ENCODE results near the gene GAB2. TPM values are rescaled to one million over a fixed set of nuclear protein-coding genes. Genes with fewer than 3 reads are reported as not detected.
"Not testable (repeated sequence)": the region's sequence is repeated elsewhere in the genome, so short reads cannot be mapped to it uniquely, and the experiment has no call there.

GAB2 gene
- total RNA-seq, 2 experiments from 2014 or later = 23.8 to 29.9 TPM

GRCh38 chr11:78241475-78241874 lies 176.1 kb downstream of the GAB2 start:
- no peak overlapping the region for H3K4me3 Mint-ChIP-seq

GRCh38 chr11:78239781-78240180 lies 177.8 kb downstream of the GAB2 start:
- Mint-ChIP-seq H3K4me1 (peaks cover 8% of the 10 kb centered on the region), H3K27me3 (no peaks in the 10 kb centered on the region), H3K9me3 (ENCODE audit: low read depth) (peaks cover 17% of the 10 kb centered on the region), H3K4me3 (no peak overlapping the region), H3K27ac (no peak overlapping the region), H3K36me3 (peaks cover 45% of the 10 kb centered on the region)
- DNase-seq = no peak
- CTCF ChIA-PET = interaction anchor here (2.1 kb wide), 1 partner anchor 11 kb away, joined by 7 read pairs; no protein-coding TSS in a partner anchor
- no peak for ATAC-seq

More at GRCh38 chr11:78241475-78241874, 176.1 kb downstream of the GAB2 start:
- Mint-ChIP-seq H3K9me3 (ENCODE audit: low read depth) (peaks cover 17% of the 10 kb centered on the region), H3K4me1 (peaks cover 11% of the 10 kb centered on the region), H3K27ac (no peak overlapping the region), H3K27me3 (no peaks in the 10 kb centered on the region), H3K36me3 (peaks cover 52% of the 10 kb centered on the region)
- DNase-seq = no peak
- CTCF ChIA-PET = interaction anchor here (2.1 kb wide), 1 partner anchor 13 kb away, joined by 7 read pairs; no protein-coding TSS in a partner anchor
- no peak for ATAC-seq

GRCh38 chr11:78237293-78238046 lies 180.2 kb downstream of the GAB2 start:
- Mint-ChIP-seq H3K27ac (no peak overlapping the region), H3K9me3 (ENCODE audit: low read depth) (peaks cover 17% of the 10 kb centered on the region)

GRCh38 chr11:78234006-78234405 lies 183.6 kb downstream of the GAB2 start:
- Mint-ChIP-seq H3K9me3 (ENCODE audit: low read depth) (peaks cover 8% of the 10 kb centered on the region), H3K4me3 (no peak overlapping the region), H3K27ac (no peak overlapping the region), H3K27me3 (no peaks in the 10 kb centered on the region), H3K4me1 (peaks cover 10% of the 10 kb centered on the region), H3K36me3 (peaks cover 23% of the 10 kb centered on the region)
- DNase-seq = no peak
- ATAC-seq = no peak
- CTCF ChIA-PET = interaction anchor here (0.8 kb wide), 1 partner anchor 10 kb away, joined by 3 read pairs; no protein-coding TSS in a partner anchor

More at GRCh38 chr11:78237293-78238046, 180.2 kb downstream of the GAB2 start:
- Mint-ChIP-seq H3K36me3 (peaks cover 39% of the 10 kb centered on the region), H3K4me3 (no peak overlapping the region), H3K4me1 (peaks cover 2% of the 10 kb centered on the region), H3K27me3 (no peaks in the 10 kb centered on the region)
- no peak for DNase-seq
- CTCF ChIA-PET = interaction anchor here (1.7 kb wide), 1 partner anchor 9 kb away, joined by 6 read pairs; no protein-coding TSS in a partner anchor
- no peak for ATAC-seq

- Mint-ChIP-seq H3K4me1 (peaks cover 17% of the 10 kb centered on the region), H3K36me3 (peaks cover 18% of the 10 kb centered on the region)
- ATAC-seq; H3K9me3 Mint-ChIP-seq (ENCODE audit: low read depth); CTCF ChIA-PET; H3K27ac Mint-ChIP-seq; H3K4me3 Mint-ChIP-seq; DNase-seq; H3K27me3 Mint-ChIP-seq: not testable (repeated sequence)
Observed at GRCh38 chr11:78233046-78233445, 184.6 kb downstream of the GAB2 start.

GRCh38 chr11:78231962-78232501 lies 185.6 kb downstream of the GAB2 start:
- H3K36me3 Mint-ChIP-seq = peaks cover 9% of the 10 kb centered on the region
- H3K4me1 Mint-ChIP-seq = peaks cover 24% of the 10 kb centered on the region
- CTCF ChIA-PET = no interaction called here
- H3K4me3 Mint-ChIP-seq = no peak overlapping the region
- peaks cover under 1% of the 10 kb centered on the region for H3K9me3 Mint-ChIP-seq (ENCODE audit: low read depth)
- no peak for DNase-seq
- H3K27ac Mint-ChIP-seq = no peak overlapping the region
- ATAC-seq = no peak
- no peaks in the 10 kb centered on the region for H3K27me3 Mint-ChIP-seq

GRCh38 chr11:78230161-78230877 lies 187.3 kb downstream of the GAB2 start:
- Mint-ChIP-seq H3K27me3 (no peaks in the 10 kb centered on the region), H3K4me3 (no peak overlapping the region), H3K4me1 (peaks cover 29% of the 10 kb centered on the region), H3K9me3 (ENCODE audit: low read depth) (no peaks in the 10 kb centered on the region), H3K36me3 (peaks cover 4% of the 10 kb centered on the region), H3K27ac (no peak overlapping the region)
- DNase-seq (no peak), ATAC-seq (peak; percentile 12)
- CTCF ChIA-PET = interaction anchor here (3.5 kb wide), 1 partner anchor 187 kb away, joined by 28 read pairs; the partner anchor contains the start of gene GAB2

- Mint-ChIP-seq H3K27me3 (no peaks in the 10 kb centered on the region), H3K9me3 (ENCODE audit: low read depth) (no peaks in the 10 kb centered on the region), H3K4me3 (no peak overlapping the region), H3K36me3 (peaks cover 12% of the 10 kb centered on the region), H3K4me1 (peaks cover 31% of the 10 kb centered on the region), H3K27ac (no peak overlapping the region)
- CTCF ChIA-PET = interaction anchor here (1.5 to 3.5 kb wide), 5 partner anchors 9 to 339 kb away, joined by 6 to 28 read pairs (median 7); partner anchors contain the start of gene GAB2
- DNase-seq = no peak
- no peak for ATAC-seq
Observed at GRCh38 chr11:78229106-78229505, 188.5 kb downstream of the GAB2 start.

- H3K27me3 Mint-ChIP-seq = no peaks in the 10 kb centered on the region
- DNase-seq (peak; percentile 55), ATAC-seq (peak; percentile 80)
- H3K4me1 Mint-ChIP-seq = peaks cover 32% of the 10 kb centered on the region
- H3K4me3 Mint-ChIP-seq = no peak overlapping the region
- no peak overlapping the region for H3K27ac Mint-ChIP-seq
- no peaks in the 10 kb centered on the region for H3K9me3 Mint-ChIP-seq (ENCODE audit: low read depth)
- CTCF ChIA-PET = interaction anchor here (0.8 to 3.5 kb wide), 18 partner anchors 10 to 346 kb away, joined by 3 to 28 read pairs (median 5); partner anchors contain the start of genes GAB2 and NARS2
- H3K36me3 Mint-ChIP-seq = peaks cover 15% of the 10 kb centered on the region
Observed at GRCh38 chr11:78228467-78228866, 189.2 kb downstream of the GAB2 start.

GRCh38 chr11:78227921-78228320 lies 189.7 kb downstream of the GAB2 start:
- no peak overlapping the region for H3K4me3 Mint-ChIP-seq
- H3K27ac Mint-ChIP-seq = no peak overlapping the region
- DNase-seq = no peak
- no peak for ATAC-seq
- H3K27me3 Mint-ChIP-seq = no peaks in the 10 kb centered on the region
- H3K36me3 Mint-ChIP-seq = peaks cover 14% of the 10 kb centered on the region
- H3K9me3 Mint-ChIP-seq (ENCODE audit: low read depth) = no peaks in the 10 kb centered on the region
- peaks cover 33% of the 10 kb centered on the region for H3K4me1 Mint-ChIP-seq
- CTCF ChIA-PET = interaction anchor here (0.6 to 3.5 kb wide), 19 partner anchors 10 to 347 kb away, joined by 3 to 28 read pairs (median 5); partner anchors contain the start of genes GAB2 and NARS2

- Mint-ChIP-seq H3K27ac (no peak overlapping the region), H3K36me3 (peaks cover 14% of the 10 kb centered on the region), H3K9me3 (ENCODE audit: low read depth) (no peaks in the 10 kb centered on the region)
Observed at GRCh38 chr11:78226684-78227680, 190.6 kb downstream of the GAB2 start.

GRCh38 chr11:78224906-78225420 lies 192.7 kb downstream of the GAB2 start:
- H3K4me3 Mint-ChIP-seq = no peak overlapping the region
- CTCF ChIA-PET = interaction anchor here (1.0 to 1.1 kb wide), 2 partner anchors 22 to 339 kb away, joined by 3 read pairs; no protein-coding TSS in a partner anchor
- H3K36me3 Mint-ChIP-seq = peaks cover 21% of the 10 kb centered on the region
- DNase-seq (no peak), ATAC-seq (no peak)
- H3K4me1 Mint-ChIP-seq = peaks cover 28% of the 10 kb centered on the region
- H3K9me3 Mint-ChIP-seq (ENCODE audit: low read depth) = no peaks in the 10 kb centered on the region
- H3K27me3 Mint-ChIP-seq = no peaks in the 10 kb centered on the region
- no peak overlapping the region for H3K27ac Mint-ChIP-seq

More at GRCh38 chr11:78226684-78227680, 190.6 kb downstream of the GAB2 start:
- DNase-seq = no peak
- ATAC-seq = no peak
- Mint-ChIP-seq H3K4me3 (no peak overlapping the region), H3K4me1 (peaks cover 33% of the 10 kb centered on the region), H3K27me3 (no peaks in the 10 kb centered on the region)
- CTCF ChIA-PET = interaction anchor here (0.6 to 3.5 kb wide), 8 partner anchors 9 to 348 kb away, joined by 3 to 28 read pairs (median 6); partner anchors contain the start of genes GAB2 and NARS2
